ENCODE results near the gene MAGI3.
"Not testable (repeated sequence)": the region's sequence is repeated elsewhere in the genome, so short reads cannot be mapped to it uniquely, and the experiment has no call there.

MAGI3 gene

GRCh38 chr1:113456967-113457366 lies 66.7 kb downstream of the MAGI3 start:
- no peaks in the 10 kb centered on the region for H3K4me1 Mint-ChIP-seq
- no peak for TF ChIP-seq CTCF (IDR thresholded peaks at IDR 0.05)
- H3K27me3 Mint-ChIP-seq (ENCODE audit: low read depth, poor library complexity) = no peaks in the 10 kb centered on the region
- H3K4me3 Mint-ChIP-seq = no peak overlapping the region
- H3K27ac Mint-ChIP-seq = no peak overlapping the region
- peaks cover 37% of the 10 kb centered on the region for H3K36me3 Mint-ChIP-seq (ENCODE audit: low read depth)
- no peak for DNase-seq
- H3K9me3 Mint-ChIP-seq = peaks cover 43% of the 10 kb centered on the region

GRCh38 chr1:113459279-113459678 lies 69.0 kb downstream of the MAGI3 start:
- no peak overlapping the region for H3K4me3 Mint-ChIP-seq
- peaks cover 43% of the 10 kb centered on the region for H3K9me3 Mint-ChIP-seq
- TF ChIP-seq CTCF (IDR thresholded peaks at IDR 0.05) = no peak
- DNase-seq = no peak
- H3K27ac Mint-ChIP-seq = no peak overlapping the region
- H3K4me1 Mint-ChIP-seq = no peaks in the 10 kb centered on the region
- H3K27me3 Mint-ChIP-seq (ENCODE audit: low read depth, poor library complexity) = no peaks in the 10 kb centered on the region
- H3K36me3 Mint-ChIP-seq (ENCODE audit: low read depth) = peaks cover 37% of the 10 kb centered on the region

- Mint-ChIP-seq H3K4me1 (no peaks in the 10 kb centered on the region), H3K36me3 (ENCODE audit: low read depth) (peaks cover 23% of the 10 kb centered on the region), H3K9me3 (peaks cover 24% of the 10 kb centered on the region), H3K4me3 (no peak overlapping the region), H3K27ac (no peak overlapping the region), H3K27me3 (ENCODE audit: low read depth, poor library complexity) (no peaks in the 10 kb centered on the region)
- TF ChIP-seq CTCF (IDR thresholded peaks at IDR 0.05) = no peak
- no peak for DNase-seq
Measured at GRCh38 chr1:113467991-113468390, 77.7 kb downstream of the MAGI3 start.

DNA sequence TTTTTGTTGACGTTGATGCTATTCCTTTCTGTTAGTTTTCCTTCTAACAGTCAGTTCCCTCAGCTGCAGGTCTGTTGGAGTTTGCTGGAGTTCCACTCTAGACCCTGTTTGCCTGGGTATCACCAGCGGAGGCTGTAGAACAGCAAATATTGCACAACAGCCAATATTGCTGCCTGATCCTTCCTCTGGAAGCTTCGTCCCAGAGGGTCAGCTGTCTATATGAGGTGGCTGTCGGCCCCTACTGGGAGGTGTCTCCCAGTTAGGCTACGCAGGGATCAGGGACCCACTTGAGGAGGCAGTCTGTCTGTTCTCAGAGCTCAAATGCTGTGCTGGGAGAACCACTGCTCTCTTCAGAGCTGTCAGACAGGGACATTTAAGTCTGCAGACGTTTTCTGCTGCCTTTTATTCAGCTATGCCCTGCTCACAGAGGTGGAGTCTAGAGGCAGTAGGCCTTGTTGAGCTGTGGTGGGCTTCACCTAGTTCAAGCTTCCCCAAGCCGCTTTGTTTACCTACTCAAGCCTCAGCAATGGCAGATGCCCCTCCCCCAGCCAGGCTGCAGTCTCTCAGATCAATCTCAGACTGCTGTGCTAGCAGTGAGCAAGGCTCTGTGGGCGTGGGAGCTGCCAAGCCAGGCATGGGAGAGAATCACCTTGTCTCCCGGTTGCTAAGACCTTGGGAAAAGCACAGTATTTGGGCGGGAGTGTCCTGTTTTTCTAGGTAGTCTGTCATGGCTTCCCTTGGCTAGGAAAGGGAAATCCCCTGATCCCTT lies 88.3 kb downstream of the MAGI3 start:
- H3K36me3 Mint-ChIP-seq (ENCODE audit: low read depth) = peaks cover 68% of the 10 kb centered on the region
- not testable (repeated sequence) for H3K4me3 Mint-ChIP-seq
- H3K9me3 Mint-ChIP-seq = peaks cover 89% of the 10 kb centered on the region

GRCh38 chr1:113479713-113480676 lies 89.7 kb downstream of the MAGI3 start:
- Mint-ChIP-seq H3K27me3 (ENCODE audit: low read depth, poor library complexity) (peaks cover 3% of the 10 kb centered on the region), H3K9me3 (peaks cover 86% of the 10 kb centered on the region), H3K4me1 (no peaks in the 10 kb centered on the region), H3K36me3 (ENCODE audit: low read depth) (peaks cover 62% of the 10 kb centered on the region), H3K4me3 (no peak overlapping the region), H3K27ac (no peak overlapping the region)
- TF ChIP-seq CTCF (IDR thresholded peaks at IDR 0.05) = no peak
- DNase-seq = no peak

More for the DNA sequence above, 88.3 kb downstream of the MAGI3 start:
- DNase-seq; H3K27ac Mint-ChIP-seq; H3K4me1 Mint-ChIP-seq; H3K27me3 Mint-ChIP-seq (ENCODE audit: low read depth, poor library complexity): not testable (repeated sequence)

DNA sequence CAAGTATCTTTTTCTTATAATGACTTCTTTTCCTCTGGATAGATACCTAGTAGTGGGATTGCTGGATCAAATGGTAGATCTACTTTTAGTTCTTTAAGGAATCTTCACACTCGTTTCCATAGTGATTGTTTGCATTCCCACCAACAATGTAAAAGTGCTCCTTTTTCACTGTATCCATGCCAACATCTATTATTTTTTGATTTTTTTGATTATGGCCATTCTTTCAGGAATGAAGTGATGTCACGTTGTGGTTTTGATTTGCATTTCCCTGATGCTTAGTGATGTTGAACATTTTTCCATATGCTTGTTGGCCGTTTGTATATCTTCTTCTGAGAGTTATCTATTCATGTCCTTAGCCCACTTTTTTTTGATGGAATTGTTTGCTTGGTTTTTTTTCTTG lies 94.8 kb downstream of the MAGI3 start:
- H3K4me1 Mint-ChIP-seq; H3K27ac Mint-ChIP-seq; H3K27me3 Mint-ChIP-seq (ENCODE audit: low read depth, poor library complexity); DNase-seq; H3K4me3 Mint-ChIP-seq: not testable (repeated sequence)
- H3K9me3 Mint-ChIP-seq = peaks cover 77% of the 10 kb centered on the region
- H3K36me3 Mint-ChIP-seq (ENCODE audit: low read depth) = peaks cover 51% of the 10 kb centered on the region

All from nephron progenitor cell (in vitro differentiated cells).